OCI-LY1 (cell line): ENCODE results near the gene BRINP1.

ENCODE experiments used
- EZH2 ChIP-seq: fragments of 200-600 bp; sonication (generic), shearing (Covaris generic); IDR thresholded peaks from 2 replicates; pipeline ENCODE4 v1.8.0; 2017; ENCODE audit warnings: borderline replicate concordance, mixed run types, mild to moderate bottlenecking, antibody characterized with exemption, low read length, moderate library complexity, mixed read lengths
- TF ChIP-seq, protein P1 (sequence below): fragments of 200-600 bp; sonication (generic), shearing (Covaris generic); IDR thresholded peaks from 2 replicates; pipeline ENCODE4 v1.5.1; 2017; ENCODE audit warnings: mild to moderate bottlenecking, antibody characterized with exemption, low read length, moderate library complexity, mixed read lengths

DNA sequence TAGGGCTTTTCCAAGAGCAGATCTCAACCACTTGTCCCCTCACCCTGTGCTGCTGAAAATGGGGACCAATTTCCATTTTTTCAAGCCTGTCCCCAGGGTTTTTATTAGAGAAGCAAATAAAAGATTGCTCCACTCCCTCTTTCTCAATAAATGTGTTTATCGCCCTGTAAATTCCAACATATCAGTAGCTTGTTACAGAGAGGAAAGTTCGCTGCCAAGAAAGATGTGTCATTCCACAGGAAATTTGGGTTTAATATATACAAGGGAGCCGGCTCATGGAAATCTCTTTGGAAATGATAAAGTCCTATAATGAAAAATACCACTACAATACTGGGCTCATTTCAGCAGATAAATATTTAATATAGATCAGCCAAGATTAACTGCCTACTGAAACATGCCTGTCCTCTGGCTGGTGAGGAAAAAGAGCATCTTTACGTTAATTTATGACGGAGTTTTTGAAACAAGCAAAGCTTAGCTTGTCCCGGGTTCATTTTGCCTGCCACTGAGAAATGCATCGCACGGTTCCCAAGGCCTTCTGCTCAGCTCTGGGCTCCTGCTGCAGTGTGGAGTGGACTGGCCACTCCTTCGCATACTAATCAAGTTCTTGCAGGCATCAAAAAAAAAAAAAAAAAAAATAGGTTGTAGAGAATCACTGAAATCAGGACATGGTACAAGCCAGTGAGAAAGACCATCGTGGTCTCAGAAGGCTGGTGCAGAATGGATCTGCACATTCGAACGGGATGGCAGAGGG lies 84.5 kb downstream of the BRINP1 start:
- no peak for TF ChIP-seq EZH2
- TF ChIP-seq, protein P1, sequence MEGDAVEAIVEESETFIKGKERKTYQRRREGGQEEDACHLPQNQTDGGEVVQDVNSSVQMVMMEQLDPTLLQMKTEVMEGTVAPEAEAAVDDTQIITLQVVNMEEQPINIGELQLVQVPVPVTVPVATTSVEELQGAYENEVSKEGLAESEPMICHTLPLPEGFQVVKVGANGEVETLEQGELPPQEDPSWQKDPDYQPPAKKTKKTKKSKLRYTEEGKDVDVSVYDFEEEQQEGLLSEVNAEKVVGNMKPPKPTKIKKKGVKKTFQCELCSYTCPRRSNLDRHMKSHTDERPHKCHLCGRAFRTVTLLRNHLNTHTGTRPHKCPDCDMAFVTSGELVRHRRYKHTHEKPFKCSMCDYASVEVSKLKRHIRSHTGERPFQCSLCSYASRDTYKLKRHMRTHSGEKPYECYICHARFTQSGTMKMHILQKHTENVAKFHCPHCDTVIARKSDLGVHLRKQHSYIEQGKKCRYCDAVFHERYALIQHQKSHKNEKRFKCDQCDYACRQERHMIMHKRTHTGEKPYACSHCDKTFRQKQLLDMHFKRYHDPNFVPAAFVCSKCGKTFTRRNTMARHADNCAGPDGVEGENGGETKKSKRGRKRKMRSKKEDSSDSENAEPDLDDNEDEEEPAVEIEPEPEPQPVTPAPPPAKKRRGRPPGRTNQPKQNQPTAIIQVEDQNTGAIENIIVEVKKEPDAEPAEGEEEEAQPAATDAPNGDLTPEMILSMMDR, result no peak
